Activated naive CD4-positive, alpha-beta T cell treated with anti-CD3 and anti-CD28 coated beads for 36 hours (primary cell): Measurements from ENCODE around the gene GPAT3. TPM values are rescaled to one million over a fixed set of nuclear protein-coding genes. Genes with fewer than 3 reads are reported as not detected.
"Not testable (repeated sequence)": the region's sequence is repeated elsewhere in the genome, so short reads cannot be mapped to it uniquely, and the experiment has no call there.

Source experiments
- CTCF ChIA-PET: fragments of 350-600 bp; sonication (Branson Sonifier 250); formaldehyde crosslinking; loops from one replicate; lab custom pipeline; 2021; ENCODE audit warnings: antibody characterized with exemption; lab: Charles Lee
- DNase-seq: peaks from one replicate; pipeline ENCODE4 v3.0.0-alpha.2; 2020
- H3K27ac Mint-ChIP-seq: one replicate; pipeline ENCODE4 v1.8.0; 2021; ENCODE audit warnings: mild to moderate bottlenecking, mixed read lengths
- H3K27me3 Mint-ChIP-seq: one replicate; pipeline ENCODE4 v1.8.0; 2021; ENCODE audit warnings: low read depth, mixed read lengths
- H3K36me3 Mint-ChIP-seq: one replicate; pipeline ENCODE4 v1.8.0; 2021; ENCODE audit warnings: low read depth, mixed read lengths
- H3K4me1 Mint-ChIP-seq: one replicate; pipeline ENCODE4 v1.8.0; 2021; ENCODE audit warnings: low read depth, mixed read lengths
- H3K4me3 Mint-ChIP-seq: one replicate; pipeline ENCODE4 v1.8.0; 2021; ENCODE audit warnings: mild to moderate bottlenecking, moderate library complexity, mixed read lengths
- H3K9me3 Mint-ChIP-seq: one replicate; pipeline ENCODE4 v1.8.0; 2021; ENCODE audit warnings: mixed read lengths
- intact Hi-C: fragments of 100-400 bp; cut with micrococcal nuclease; formaldehyde crosslinking; loops from one replicate; pipeline ENCODE4 v1.15.1; 2023
- total RNA-seq, 2 experiments: library from RNA; stranded (reverse); gene quantifications; one replicate each; pipeline ENCODE4 v1.2.3, GENCODE V29; 2021

GPAT3 gene
- total RNA-seq, 2 experiments from 2014 or later, result 2.0 to 3.1 TPM

DNA sequence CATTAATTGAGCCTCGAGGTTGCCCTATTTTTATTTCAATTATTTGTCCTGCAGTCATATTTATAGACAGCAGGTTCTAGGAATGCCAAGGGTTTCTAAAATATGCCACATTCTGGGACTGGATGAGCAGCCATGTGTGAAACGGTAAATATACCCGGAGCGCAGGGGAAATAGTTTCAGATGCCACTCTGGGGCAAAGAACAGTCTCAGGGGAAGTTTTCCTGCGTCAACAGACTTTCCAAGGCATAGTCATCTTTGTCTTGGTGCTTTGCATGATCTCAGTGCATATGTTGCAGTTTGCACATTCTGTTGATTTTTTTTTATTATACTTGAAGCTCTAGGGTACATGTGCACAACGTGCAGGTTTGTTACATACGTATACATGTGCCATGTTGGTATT is 71.0 kb downstream of the GPAT3 start:
- no peak overlapping the region for H3K4me3 Mint-ChIP-seq
- no peaks in the 10 kb centered on the region for H3K27me3 Mint-ChIP-seq
- H3K36me3 Mint-ChIP-seq, result no peaks in the 10 kb centered on the region
- H3K9me3 Mint-ChIP-seq, result no peaks in the 10 kb centered on the region
- intact Hi-C loops, result no loop called here
- no peak for DNase-seq
- CTCF ChIA-PET, result interaction anchor here (0.6 to 0.9 kb wide), 2 partner anchors 23 to 88 kb away, joined by 4 read pairs; no protein-coding TSS in a partner anchor
- H3K27ac Mint-ChIP-seq, result no peak overlapping the region
- no peaks in the 10 kb centered on the region for H3K4me1 Mint-ChIP-seq

DNA sequence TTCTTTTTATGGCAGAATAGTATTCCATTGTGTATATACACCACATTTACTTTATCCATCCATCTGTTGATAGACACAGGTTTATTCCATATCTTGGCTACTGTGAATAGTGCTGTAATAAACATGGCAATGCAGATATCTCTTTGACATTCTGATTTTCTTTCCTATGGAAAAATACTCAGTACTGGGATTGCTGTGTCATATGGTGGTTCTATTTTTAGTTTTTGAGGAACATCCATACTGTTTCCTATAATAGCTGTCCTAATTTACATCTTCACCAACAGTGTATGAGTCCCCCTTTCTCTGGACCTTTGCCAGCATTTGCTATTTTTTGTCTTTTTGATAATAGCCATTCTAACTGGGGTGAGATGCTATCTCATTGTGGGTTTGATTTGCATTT is 73.5 kb downstream of the GPAT3 start:
- Mint-ChIP-seq H3K4me3 (no peak overlapping the region), H3K27me3 (no peaks in the 10 kb centered on the region), H3K9me3 (peaks cover 17% of the 10 kb centered on the region), H3K27ac (no peak overlapping the region), H3K36me3 (peaks cover 4% of the 10 kb centered on the region), H3K4me1 (no peaks in the 10 kb centered on the region)
- CTCF ChIA-PET, result no interaction called here
- intact Hi-C loops, result no loop called here
- DNase-seq, result no peak

DNA sequence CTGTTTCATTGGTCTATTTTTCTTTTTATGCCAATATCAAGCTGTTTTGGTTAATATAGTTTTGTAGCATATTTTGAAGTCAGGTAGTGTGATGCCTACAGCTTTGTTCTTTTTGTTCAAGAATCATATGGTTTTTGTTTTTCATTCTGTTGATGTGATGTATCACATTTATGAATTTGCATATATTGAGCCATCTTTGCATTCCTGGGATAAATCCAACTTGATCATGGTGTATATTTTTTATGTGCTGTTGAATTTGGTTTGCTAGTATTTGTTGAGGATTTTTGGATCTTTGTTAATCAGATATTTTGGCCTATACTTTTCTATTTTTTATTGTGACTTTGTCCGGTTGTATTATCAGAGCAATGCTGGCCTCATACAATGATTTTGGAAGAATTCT is 74.8 kb downstream of the GPAT3 start:
- no peaks in the 10 kb centered on the region for H3K4me1 Mint-ChIP-seq
- H3K9me3 Mint-ChIP-seq, result peaks cover 23% of the 10 kb centered on the region
- H3K36me3 Mint-ChIP-seq, result peaks cover 4% of the 10 kb centered on the region
- no peak overlapping the region for H3K27ac Mint-ChIP-seq
- H3K4me3 Mint-ChIP-seq, result no peak overlapping the region
- CTCF ChIA-PET, result no interaction called here
- intact Hi-C loops, result no loop called here
- no peaks in the 10 kb centered on the region for H3K27me3 Mint-ChIP-seq
- no peak for DNase-seq

DNA sequence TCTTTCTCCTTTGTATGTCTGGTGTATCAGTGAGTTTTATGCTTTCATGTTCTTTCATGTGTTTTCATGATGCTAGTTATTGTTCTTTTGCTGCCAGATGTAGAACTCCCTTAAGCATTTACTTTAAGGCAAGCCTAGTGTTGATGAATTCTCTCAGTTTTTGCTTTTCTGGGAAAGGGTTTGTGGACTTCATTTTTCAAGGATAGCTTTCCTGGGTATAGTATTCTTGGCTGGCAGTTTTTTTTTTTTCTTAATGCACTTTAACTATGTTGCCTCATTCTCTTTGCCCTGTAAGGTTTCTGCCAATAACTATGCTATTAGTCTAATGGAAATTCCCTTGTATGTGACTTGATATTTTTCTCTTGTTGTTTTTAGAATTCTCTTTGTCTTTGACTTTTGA is 77.1 kb downstream of the GPAT3 start:
- intact Hi-C loops, result no loop called here
- Mint-ChIP-seq H3K4me1 (no peaks in the 10 kb centered on the region), H3K9me3 (peaks cover 23% of the 10 kb centered on the region), H3K36me3 (peaks cover 4% of the 10 kb centered on the region), H3K27ac (no peak overlapping the region), H3K27me3 (no peaks in the 10 kb centered on the region), H3K4me3 (no peak overlapping the region)
- CTCF ChIA-PET, result no interaction called here
- DNase-seq, result no peak

DNA sequence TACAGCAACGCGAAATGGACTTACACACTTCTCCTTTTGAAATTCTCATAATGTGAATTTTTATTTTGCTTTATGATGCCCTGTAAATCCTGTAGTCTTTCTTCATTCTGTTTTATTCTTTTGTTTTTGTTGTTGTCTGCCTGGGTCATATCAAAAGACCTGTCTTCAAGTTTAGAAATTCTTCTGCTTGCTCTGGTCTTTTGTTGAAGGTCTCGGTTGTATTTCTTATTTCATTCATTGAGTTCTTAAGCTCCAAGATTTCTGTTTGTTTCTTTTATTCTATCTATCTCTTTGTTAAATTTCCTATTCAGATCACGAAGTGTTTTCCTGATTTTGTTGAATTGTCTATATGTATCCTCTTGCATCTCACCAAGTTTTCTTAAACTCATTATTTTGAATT is 78.1 kb downstream of the GPAT3 start:
- H3K27ac Mint-ChIP-seq, result no peak overlapping the region
- peaks cover 3% of the 10 kb centered on the region for H3K27me3 Mint-ChIP-seq
- intact Hi-C loops, result no loop called here
- CTCF ChIA-PET, result no interaction called here
- peaks cover 23% of the 10 kb centered on the region for H3K9me3 Mint-ChIP-seq
- no peak for DNase-seq
- peaks cover 4% of the 10 kb centered on the region for H3K36me3 Mint-ChIP-seq
- no peaks in the 10 kb centered on the region for H3K4me1 Mint-ChIP-seq
- no peak overlapping the region for H3K4me3 Mint-ChIP-seq

DNA sequence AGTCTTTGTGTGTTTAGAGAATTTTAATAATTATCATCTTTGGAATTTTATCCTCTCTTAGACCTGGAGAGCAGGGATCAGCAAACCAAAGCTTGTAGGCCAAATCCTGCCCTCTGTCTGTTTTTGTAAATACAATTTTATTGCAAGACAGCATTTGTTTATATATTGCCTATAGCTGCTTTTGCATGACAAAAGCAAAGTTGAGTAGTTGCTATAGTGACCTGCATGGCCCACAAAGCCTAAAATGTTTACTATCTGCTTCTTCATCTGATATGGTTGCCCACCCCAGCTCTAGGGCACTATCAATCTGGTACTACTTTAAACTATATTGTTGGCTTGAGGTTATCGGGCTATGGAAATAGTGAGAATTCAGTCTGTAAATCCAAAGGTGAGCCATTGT is 80.3 kb downstream of the GPAT3 start:
- H3K36me3 Mint-ChIP-seq, result peaks cover 4% of the 10 kb centered on the region
- CTCF ChIA-PET, result interaction anchor here (0.6 kb wide), 1 partner anchor 594 kb away, joined by 3 read pairs; no protein-coding TSS in a partner anchor
- intact Hi-C loops, result no loop called here
- no peak overlapping the region for H3K4me3 Mint-ChIP-seq
- no peak for DNase-seq
- H3K27me3 Mint-ChIP-seq, result peaks cover 5% of the 10 kb centered on the region
- H3K4me1 Mint-ChIP-seq, result no peaks in the 10 kb centered on the region
- peaks cover 28% of the 10 kb centered on the region for H3K9me3 Mint-ChIP-seq
- H3K27ac Mint-ChIP-seq, result no peak overlapping the region

DNA sequence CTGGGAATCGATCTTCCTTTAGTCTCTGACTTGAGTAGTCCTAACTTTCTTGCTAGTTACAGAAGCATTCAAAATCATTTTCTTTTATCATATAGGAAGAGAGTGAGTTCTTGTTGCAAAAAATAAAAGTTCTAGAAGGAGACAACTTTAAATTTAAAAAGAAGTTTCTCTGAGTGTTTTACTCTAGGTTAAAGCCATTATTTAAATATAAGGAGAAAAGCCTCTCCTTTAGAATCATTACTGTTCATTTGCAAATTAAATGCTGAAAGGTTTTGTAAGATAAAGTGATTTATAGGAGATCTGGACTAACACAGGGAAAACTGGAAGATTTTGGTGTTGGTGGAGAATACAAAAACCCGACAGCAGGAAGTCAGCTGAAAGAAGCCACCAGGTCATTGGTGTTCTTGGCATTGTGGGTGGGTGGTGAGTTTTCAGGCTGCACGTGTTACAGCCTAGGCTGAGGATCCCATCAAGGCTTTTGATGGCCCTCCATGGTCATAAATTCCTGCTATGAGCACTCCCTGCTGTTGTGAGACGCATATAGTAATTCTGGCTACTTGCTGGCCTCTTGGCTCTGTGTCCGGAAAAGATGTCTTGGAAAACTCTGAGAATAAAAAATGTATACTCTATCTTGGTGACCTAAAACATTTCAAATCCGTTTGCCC is 81.6 kb downstream of the GPAT3 start:
- H3K36me3 Mint-ChIP-seq, result peaks cover 6% of the 10 kb centered on the region
- H3K27me3 Mint-ChIP-seq, result peaks cover 10% of the 10 kb centered on the region
- intact Hi-C loops, result no loop called here
- H3K27ac Mint-ChIP-seq, result no peak overlapping the region
- H3K4me3 Mint-ChIP-seq, result no peak overlapping the region
- CTCF ChIA-PET, result interaction anchor here (0.6 kb wide), 1 partner anchor 12 kb away, joined by 3 read pairs; no protein-coding TSS in a partner anchor
- H3K4me1 Mint-ChIP-seq, result no peaks in the 10 kb centered on the region
- DNase-seq, result no peak
- H3K9me3 Mint-ChIP-seq, result peaks cover 38% of the 10 kb centered on the region

DNA sequence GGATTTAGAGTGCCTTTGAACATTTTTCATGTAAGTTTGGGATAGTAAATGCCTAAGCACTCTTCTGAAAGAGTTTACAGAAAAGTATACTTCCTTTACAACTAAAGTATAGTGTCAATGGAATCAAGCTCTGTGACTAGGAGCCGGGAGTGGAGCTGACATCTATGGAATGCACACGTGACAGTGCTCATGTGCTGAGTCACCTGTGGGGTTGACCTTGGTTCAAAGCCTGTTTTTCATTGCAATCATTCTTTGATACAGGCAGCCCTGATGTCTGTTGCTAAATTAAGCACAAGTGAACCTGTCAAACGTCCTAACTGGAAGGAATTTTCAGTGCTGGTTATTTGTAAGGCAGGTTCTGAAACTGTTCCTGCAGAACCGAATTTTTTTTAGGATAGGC is 82.5 kb downstream of the GPAT3 start:
- H3K27me3 Mint-ChIP-seq, result peaks cover 10% of the 10 kb centered on the region
- no peak overlapping the region for H3K27ac Mint-ChIP-seq
- DNase-seq, result no peak
- intact Hi-C loops, result no loop called here
- no peak overlapping the region for H3K4me3 Mint-ChIP-seq
- CTCF ChIA-PET, result no interaction called here
- peaks cover 6% of the 10 kb centered on the region for H3K36me3 Mint-ChIP-seq
- no peaks in the 10 kb centered on the region for H3K4me1 Mint-ChIP-seq
- H3K9me3 Mint-ChIP-seq, result peaks cover 37% of the 10 kb centered on the region

DNA sequence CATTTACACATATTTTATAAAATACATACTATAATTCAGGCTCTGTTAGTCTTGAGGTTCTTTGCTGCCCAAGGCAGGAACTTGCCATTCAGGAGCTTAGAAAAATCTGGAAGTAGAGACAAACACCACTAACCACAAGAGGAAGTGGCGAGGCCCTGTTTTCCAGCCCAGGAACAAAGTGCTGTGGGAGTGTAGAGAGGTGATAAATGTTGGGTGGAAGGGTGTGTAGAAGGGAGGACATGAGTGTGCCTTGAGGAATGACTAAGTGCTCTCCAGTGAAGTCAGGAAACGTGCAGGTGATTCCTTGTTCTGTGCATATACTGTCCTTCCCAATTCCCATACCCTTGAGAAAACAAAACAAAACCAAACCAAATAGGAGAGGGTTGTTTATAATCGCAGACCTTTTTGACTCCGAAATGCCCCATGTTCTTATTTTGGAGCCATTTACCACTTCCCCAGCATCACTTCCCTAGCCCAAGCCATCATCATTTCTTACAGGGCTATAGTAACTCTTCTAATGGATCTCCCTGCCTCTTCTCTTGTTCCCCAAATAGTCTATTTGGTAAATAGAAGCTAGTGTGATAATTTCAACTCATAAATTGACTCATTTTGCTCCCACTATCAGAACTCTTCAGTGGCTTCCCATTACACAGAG is 83.2 kb downstream of the GPAT3 start:
- intact Hi-C loops, result no loop called here
- H3K4me3 Mint-ChIP-seq, result no peak overlapping the region
- H3K36me3 Mint-ChIP-seq, result peaks cover 4% of the 10 kb centered on the region
- H3K27ac Mint-ChIP-seq, result no peak overlapping the region
- CTCF ChIA-PET, result interaction anchor here (1.0 to 1.6 kb wide), 2 partner anchors 21 to 111 kb away, joined by 4 to 10 read pairs; no protein-coding TSS in a partner anchor
- H3K9me3 Mint-ChIP-seq, result peaks cover 30% of the 10 kb centered on the region
- H3K27me3 Mint-ChIP-seq, result peaks cover 10% of the 10 kb centered on the region
- no peak for DNase-seq
- no peaks in the 10 kb centered on the region for H3K4me1 Mint-ChIP-seq

DNA sequence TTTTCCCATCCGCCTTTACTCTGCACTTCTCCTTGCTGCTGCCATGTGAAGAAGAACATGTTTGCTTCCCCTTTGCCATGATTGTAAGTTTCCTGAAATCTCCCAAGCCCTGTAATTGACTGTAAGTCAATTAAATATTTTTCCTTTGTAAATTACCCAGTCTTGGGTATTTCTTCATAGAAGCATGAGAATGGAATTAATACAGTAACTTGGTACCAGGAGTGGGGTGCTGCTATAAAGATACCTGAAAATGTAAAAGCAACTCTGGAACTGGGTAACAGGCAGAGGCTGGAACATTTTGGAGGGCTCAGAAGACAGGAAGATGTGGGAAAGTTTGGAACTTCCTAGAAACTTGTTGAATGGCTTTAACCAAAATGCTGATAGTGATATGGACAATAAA is 86.2 kb downstream of the GPAT3 start:
- CTCF ChIA-PET, H3K36me3 Mint-ChIP-seq, intact Hi-C loops, H3K27ac Mint-ChIP-seq, H3K4me3 Mint-ChIP-seq, H3K4me1 Mint-ChIP-seq, DNase-seq: not testable (repeated sequence)
- H3K9me3 Mint-ChIP-seq, result peaks cover 23% of the 10 kb centered on the region
- H3K27me3 Mint-ChIP-seq, result peaks cover 16% of the 10 kb centered on the region

DNA sequence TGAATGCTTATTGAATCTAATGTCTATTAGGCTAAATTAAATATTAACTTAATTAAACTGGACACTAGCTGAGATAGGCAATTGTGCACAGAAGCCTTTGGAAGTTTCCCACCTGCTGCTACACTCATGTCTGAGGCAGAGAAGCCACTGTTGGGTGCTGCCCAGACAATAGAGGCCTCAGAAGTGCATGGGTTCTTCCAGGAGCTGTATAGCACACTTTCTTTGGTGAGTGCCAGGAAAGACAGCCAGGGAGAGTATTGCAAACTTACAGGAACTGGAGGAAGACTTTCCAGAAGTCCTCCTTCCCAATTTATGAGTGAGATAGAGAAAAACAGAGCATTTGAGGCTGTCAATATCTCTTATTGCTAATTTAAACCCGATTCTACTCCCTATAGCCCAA is 89.9 kb downstream of the GPAT3 start:
- Mint-ChIP-seq H3K4me1 (no peaks in the 10 kb centered on the region), H3K4me3 (no peak overlapping the region), H3K27ac (no peak overlapping the region), H3K9me3 (peaks cover 23% of the 10 kb centered on the region), H3K27me3 (peaks cover 11% of the 10 kb centered on the region), H3K36me3 (peaks cover 3% of the 10 kb centered on the region)
- DNase-seq, result no peak
- CTCF ChIA-PET, result no interaction called here
- intact Hi-C loops, result no loop called here

DNA sequence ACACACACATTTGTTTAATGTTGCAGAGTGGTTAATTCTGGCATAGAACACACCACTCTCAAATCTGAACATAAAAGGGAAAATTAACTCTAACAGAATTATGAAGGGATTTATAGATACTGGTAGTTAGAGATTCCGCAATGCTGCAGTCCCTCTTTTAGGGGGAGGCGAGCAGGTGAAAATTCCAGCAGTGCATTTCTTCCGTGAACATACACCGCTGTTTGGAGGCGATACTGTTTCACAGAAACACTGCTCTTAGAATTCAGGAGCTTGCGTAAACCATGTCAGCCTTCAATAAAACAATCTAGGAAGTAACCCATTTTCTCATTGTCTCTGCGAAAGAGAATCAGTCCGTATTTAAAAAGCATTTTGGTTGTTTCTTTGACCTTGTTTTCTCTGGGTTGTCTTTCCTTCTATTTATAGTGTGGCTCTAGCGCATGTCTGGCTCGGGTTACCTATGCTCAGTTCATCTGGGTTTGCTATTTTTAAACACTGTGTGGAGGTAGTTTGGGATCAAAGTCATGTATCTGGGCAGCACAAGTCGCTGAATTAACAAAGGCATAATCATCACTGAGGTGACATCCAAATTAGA is 90.4 kb downstream of the GPAT3 start:
- CTCF ChIA-PET, result no interaction called here
- Mint-ChIP-seq H3K9me3 (peaks cover 18% of the 10 kb centered on the region), H3K36me3 (peaks cover 3% of the 10 kb centered on the region), H3K27me3 (peaks cover 11% of the 10 kb centered on the region), H3K27ac (no peak overlapping the region), H3K4me1 (no peaks in the 10 kb centered on the region), H3K4me3 (no peak overlapping the region)
- no peak for DNase-seq
- intact Hi-C loops, result no loop called here
